ENCODE measurements around the gene LMF1. TPM values are rescaled to one million over a fixed set of nuclear protein-coding genes. Genes with fewer than 3 reads are reported as not detected.

Gene LMF1
- total and polyA plus RNA-seq, 9 of the 15 experiments (the other 6 are each of a cell fraction or from before 2014, with no cell fraction given): 0.11 to 1.6 (median 0.55) TPM; not detected in 1

DNA sequence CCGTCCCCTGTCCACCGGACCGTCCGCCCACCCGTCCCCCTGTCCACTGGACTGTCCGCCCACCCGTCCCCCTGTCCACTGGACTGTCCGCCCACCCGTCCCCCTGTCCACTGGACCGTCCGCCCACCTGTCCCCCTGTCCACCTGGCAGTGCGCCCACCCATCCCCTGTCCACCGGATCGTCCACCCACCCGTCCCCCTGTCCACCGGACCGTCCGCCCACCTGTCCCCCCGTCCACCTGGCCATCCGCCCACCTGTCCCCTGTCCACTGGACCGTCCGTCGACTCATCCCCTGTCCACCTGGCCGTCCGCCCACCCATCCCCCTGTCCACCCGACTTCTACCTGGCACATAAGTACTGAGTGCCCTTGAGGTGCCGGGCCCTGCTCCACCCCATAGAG lies 76.6 kb downstream of the LMF1 start:
- TF ChIP-seq TCF3 (CRISPR knock-in tag; IDR thresholded peaks at IDR 0.05): no peak
- TF ChIP-seq DIDO1 (tag; IDR thresholded peaks at IDR 0.05; ENCODE audit: low read depth): no peak
- TF ChIP-seq ZNF347 (CRISPR knock-in tag; IDR thresholded peaks at IDR 0.05; ENCODE audit: low read depth): no peak
- TF ChIP-seq, protein P1, sequence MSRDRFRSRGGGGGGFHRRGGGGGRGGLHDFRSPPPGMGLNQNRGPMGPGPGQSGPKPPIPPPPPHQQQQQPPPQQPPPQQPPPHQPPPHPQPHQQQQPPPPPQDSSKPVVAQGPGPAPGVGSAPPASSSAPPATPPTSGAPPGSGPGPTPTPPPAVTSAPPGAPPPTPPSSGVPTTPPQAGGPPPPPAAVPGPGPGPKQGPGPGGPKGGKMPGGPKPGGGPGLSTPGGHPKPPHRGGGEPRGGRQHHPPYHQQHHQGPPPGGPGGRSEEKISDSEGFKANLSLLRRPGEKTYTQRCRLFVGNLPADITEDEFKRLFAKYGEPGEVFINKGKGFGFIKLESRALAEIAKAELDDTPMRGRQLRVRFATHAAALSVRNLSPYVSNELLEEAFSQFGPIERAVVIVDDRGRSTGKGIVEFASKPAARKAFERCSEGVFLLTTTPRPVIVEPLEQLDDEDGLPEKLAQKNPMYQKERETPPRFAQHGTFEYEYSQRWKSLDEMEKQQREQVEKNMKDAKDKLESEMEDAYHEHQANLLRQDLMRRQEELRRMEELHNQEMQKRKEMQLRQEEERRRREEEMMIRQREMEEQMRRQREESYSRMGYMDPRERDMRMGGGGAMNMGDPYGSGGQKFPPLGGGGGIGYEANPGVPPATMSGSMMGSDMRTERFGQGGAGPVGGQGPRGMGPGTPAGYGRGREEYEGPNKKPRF (IDR thresholded peaks at IDR 0.05; ENCODE audit: low read depth, low read length): no peak
- TF ChIP-seq, protein P2, sequence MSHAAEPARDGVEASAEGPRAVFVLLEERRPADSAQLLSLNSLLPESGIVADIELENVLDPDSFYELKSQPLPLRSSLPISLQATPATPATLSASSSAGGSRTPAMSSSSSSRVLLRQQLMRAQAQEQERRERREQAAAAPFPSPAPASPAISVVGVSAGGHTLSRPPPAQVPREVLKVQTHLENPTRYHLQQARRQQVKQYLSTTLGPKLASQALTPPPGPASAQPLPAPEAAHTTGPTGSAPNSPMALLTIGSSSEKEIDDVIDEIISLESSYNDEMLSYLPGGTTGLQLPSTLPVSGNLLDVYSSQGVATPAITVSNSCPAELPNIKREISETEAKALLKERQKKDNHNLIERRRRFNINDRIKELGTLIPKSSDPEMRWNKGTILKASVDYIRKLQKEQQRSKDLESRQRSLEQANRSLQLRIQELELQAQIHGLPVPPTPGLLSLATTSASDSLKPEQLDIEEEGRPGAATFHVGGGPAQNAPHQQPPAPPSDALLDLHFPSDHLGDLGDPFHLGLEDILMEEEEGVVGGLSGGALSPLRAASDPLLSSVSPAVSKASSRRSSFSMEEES (CRISPR knock-in tag; IDR thresholded peaks at IDR 0.05): no peak
- TF ChIP-seq RBFOX2 (IDR thresholded peaks at IDR 0.05; ENCODE audit: low read depth, low read length): no peak
- no peak for TF ChIP-seq SIN3B (IDR thresholded peaks at IDR 0.05; ENCODE audit: low read depth)
- no peak for TF ChIP-seq MIER1 (IDR thresholded peaks at IDR 0.05; ENCODE audit: low read depth)
- no peak for TF ChIP-seq PPARD (CRISPR knock-in tag; IDR thresholded peaks at IDR 0.05)
- Histone ChIP-seq H3K9ac (ENCODE audit: insufficient read depth in 1 of 2, low read depth in 2 of 2, low read length in 2 of 2) (no peak overlapping the region), H3K4me2 (ENCODE audit: insufficient read depth, low read length) (no peak overlapping the region), H3K36me3 (ENCODE audit: control insufficient read depth, insufficient read depth, low read length) (no peaks in the 10 kb centered on the region), H3K4me1 (replicated peaks in 1 of 2; ENCODE audit: control insufficient read depth in 2 of 2, insufficient read depth in 2 of 2, low read length in 2 of 2) (peaks cover 0 to 59% of the 10 kb centered on the region in 2 experiments; a peak in 2 of 5 replicates), H4K20me1 (replicated peaks; ENCODE audit: control insufficient read depth, insufficient read depth, low read length) (peaks cover 32% of the 10 kb centered on the region), H3K9me1 (ENCODE audit: control insufficient read depth, insufficient read depth, low read length) (no peaks in the 10 kb centered on the region), H3K79me2 (ENCODE audit: control insufficient read depth, insufficient read depth, low read length) (no peaks in the 10 kb centered on the region), H3K4me3 (no peak overlapping the region), H3K27me3 (ENCODE audit: control insufficient read depth in 2 of 2, insufficient read depth in 2 of 2, low read length in 2 of 2) (peaks cover 31 to 94% of the 10 kb centered on the region in 2 experiments; a peak in 4 of 5 replicates), H3K27ac (ENCODE audit: extremely low read depth, low read depth, low read length) (no peak overlapping the region), H2AFZ (ENCODE audit: low read depth, low read length) (no peak overlapping the region), H3K9me3 (replicated peaks; ENCODE audit: control insufficient read depth, insufficient read depth, low read depth, low read length) (no peaks in the 10 kb centered on the region)
- intact Hi-C loops (cut with micrococcal nuclease): no loop called here
- in situ Hi-C loops (cut with MboI): no loop called here
- ChIA-PET CTCF (ENCODE audit: low intra/inter-chr PET ratio) (no interaction called here), POLR2A (no interaction called here)
- no peak for FAIRE-seq
- WGBS (ENCODE audit: insufficient coverage, low coverage, missing lambda C conversion rate): 48% methylated on average over 8 of the region's 27 CpGs
- no TSS peak for BruUV-seq (replicated peaks)
- no peak for DNase-seq (ENCODE audit: extremely low read depth in 1 of 4, low spot score in 3 of 4)
- ATAC-seq: no peak

Measured in K562 (cell line).